Endodermal cell (in vitro differentiated cells): ENCODE data around the gene IQUB. TPM values are rescaled to one million over a fixed set of nuclear protein-coding genes. Genes with fewer than 3 reads are reported as not detected.
"Not testable (repeated sequence)": the region's sequence is repeated elsewhere in the genome, so short reads cannot be mapped to it uniquely, and the experiment has no call there.

Experiments used
- DNase-seq: peaks from one replicate; pipeline ENCODE4 v3.0.0-alpha.2; 2017
- H3K27ac ChIP-seq: 2 replicates; pipeline ENCODE4 v1.5.1; 2013; ENCODE audit warnings: mild to moderate bottlenecking, low read depth, low read length, moderate library complexity
- H3K27me3 ChIP-seq: 2 replicates; pipeline ENCODE4 v1.6.1; 2013; ENCODE audit warnings: mild to moderate bottlenecking, low read length, moderate library complexity; ENCODE audit not compliant: insufficient read depth, control insufficient read depth, poor library complexity, severe bottlenecking
- H3K36me3 ChIP-seq: 2 replicates; pipeline ENCODE4 v1.7.0; 2013; ENCODE audit warnings: mild to moderate bottlenecking, low read length, moderate library complexity; ENCODE audit not compliant: control insufficient read depth, insufficient read depth
- H3K4me1 ChIP-seq: one replicate; pipeline ENCODE4 v1.7.0; 2013; ENCODE audit warnings: low read length; ENCODE audit not compliant: control insufficient read depth, insufficient read depth
- H3K4me3 ChIP-seq: 2 replicates; pipeline ENCODE4 v1.5.1; 2013; ENCODE audit warnings: mild to moderate bottlenecking, low read length, moderate library complexity
- H3K9ac ChIP-seq: 2 replicates; pipeline ENCODE4 v1.6.1; 2013; ENCODE audit warnings: mild to moderate bottlenecking, low read length, moderate library complexity; ENCODE audit not compliant: poor library complexity, severe bottlenecking; ENCODE audit errors: extremely low read depth
- H3K9me3 ChIP-seq: 2 replicates; pipeline ENCODE4 v1.6.1; 2013; ENCODE audit warnings: mild to moderate bottlenecking, low read length, moderate library complexity; ENCODE audit not compliant: control insufficient read depth
- H3K27ac Mint-ChIP-seq: 2 replicates; pipeline ENCODE4 v1.8.0; 2020; ENCODE audit warnings: mixed read lengths
- H3K27me3 Mint-ChIP-seq: 2 replicates; pipeline ENCODE4 v1.8.0; 2021; ENCODE audit warnings: mild to moderate bottlenecking, mixed read lengths; ENCODE audit not compliant: insufficient read depth
- H3K36me3 Mint-ChIP-seq: 2 replicates; pipeline ENCODE4 v1.8.0; 2020; ENCODE audit warnings: low read depth, mixed read lengths
- H3K4me1 Mint-ChIP-seq: 2 replicates; pipeline ENCODE4 v1.8.0; 2020; ENCODE audit warnings: mixed read lengths
- H3K4me3 Mint-ChIP-seq: 2 replicates; pipeline ENCODE4 v1.8.0; 2020; ENCODE audit warnings: mild to moderate bottlenecking, moderate library complexity, mixed read lengths
- H3K9me3 Mint-ChIP-seq: 2 replicates; pipeline ENCODE4 v1.8.0; 2020; ENCODE audit warnings: mild to moderate bottlenecking, mixed read lengths
- WGBS, 2 experiments: methylation state at CpG; one replicate each; pipeline versions ENCODE4 v1.1.5 to v1.1.7; 2013; ENCODE audit warnings: missing lambda C conversion rate in 2 of 2, mixed read lengths in 1 of 2; ENCODE audit not compliant: insufficient coverage in 1 of 2, insufficient read length in 1 of 2; 5-methylcytosine and 5-hydroxymethylcytosine counted together
- total RNA-seq, 2 donors: library from RNA; stranded (reverse); fragmentation: NEBNext Ultra II Directional in 1 of 2; extraction: Animal tissue kit (Norgen Biotek cat#: 25700) in 1 of 2; gene quantifications; 2 replicates in 1 of 2; 3 replicates in 1 of 2; pipeline ENCODE4 v1.2.1, GENCODE V29; 2021
- TF ChIP-seq, protein P1 (sequence below): fragments of 200-600 bp; sonication (generic); conservative IDR thresholded peaks from 2 replicates; pipeline ENCODE4 v1.5.0; 2021; ENCODE audit warnings: antibody characterized with exemption, mild to moderate bottlenecking

Gene IQUB
- total RNA-seq, 2 donors from 2014 or later = 0.88 to 2.1 TPM

DNA sequence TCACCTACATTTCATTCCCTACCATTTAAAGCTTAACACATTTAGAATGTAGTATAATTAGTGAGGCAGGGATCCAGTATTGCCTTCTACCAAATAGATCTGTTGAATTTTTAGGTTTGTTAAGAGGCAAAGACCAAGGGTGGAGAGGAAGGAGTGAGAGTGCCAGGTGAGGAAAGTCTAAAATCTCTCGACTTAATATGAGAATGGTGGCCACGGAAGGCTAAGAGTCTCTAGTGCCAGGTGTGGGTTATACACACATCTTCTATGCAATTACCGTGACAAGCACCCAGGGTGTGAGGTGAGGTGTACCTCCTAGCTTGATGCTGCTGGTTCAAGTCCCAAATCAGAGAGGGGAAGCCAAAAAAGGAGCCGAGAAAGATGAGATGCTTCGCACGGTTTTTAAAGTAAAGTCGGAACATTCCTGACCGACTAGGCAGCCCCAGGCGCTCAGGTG, 439 bp downstream of the IQUB start:
- H3K9me3 ChIP-seq = no peaks in the 10 kb centered on the region
- Mint-ChIP-seq H3K27me3 (peaks cover 22% of the 10 kb centered on the region), H3K4me3 (peak overlapping the region; percentile 84), H3K9me3 (no peaks in the 10 kb centered on the region), H3K4me1 (peaks cover 6% of the 10 kb centered on the region), H3K27ac (peak overlapping the region; percentile 84), H3K36me3 (no peaks in the 10 kb centered on the region)
- H3K36me3 ChIP-seq = no peaks in the 10 kb centered on the region
- H3K27ac ChIP-seq = peak overlapping the region; percentile 22
- H3K4me1 ChIP-seq = no peaks in the 10 kb centered on the region
- H3K27me3 ChIP-seq = peaks cover 12% of the 10 kb centered on the region
- TF ChIP-seq, protein P1, sequence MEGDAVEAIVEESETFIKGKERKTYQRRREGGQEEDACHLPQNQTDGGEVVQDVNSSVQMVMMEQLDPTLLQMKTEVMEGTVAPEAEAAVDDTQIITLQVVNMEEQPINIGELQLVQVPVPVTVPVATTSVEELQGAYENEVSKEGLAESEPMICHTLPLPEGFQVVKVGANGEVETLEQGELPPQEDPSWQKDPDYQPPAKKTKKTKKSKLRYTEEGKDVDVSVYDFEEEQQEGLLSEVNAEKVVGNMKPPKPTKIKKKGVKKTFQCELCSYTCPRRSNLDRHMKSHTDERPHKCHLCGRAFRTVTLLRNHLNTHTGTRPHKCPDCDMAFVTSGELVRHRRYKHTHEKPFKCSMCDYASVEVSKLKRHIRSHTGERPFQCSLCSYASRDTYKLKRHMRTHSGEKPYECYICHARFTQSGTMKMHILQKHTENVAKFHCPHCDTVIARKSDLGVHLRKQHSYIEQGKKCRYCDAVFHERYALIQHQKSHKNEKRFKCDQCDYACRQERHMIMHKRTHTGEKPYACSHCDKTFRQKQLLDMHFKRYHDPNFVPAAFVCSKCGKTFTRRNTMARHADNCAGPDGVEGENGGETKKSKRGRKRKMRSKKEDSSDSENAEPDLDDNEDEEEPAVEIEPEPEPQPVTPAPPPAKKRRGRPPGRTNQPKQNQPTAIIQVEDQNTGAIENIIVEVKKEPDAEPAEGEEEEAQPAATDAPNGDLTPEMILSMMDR = no peak
- peak overlapping the region; percentile 88 for H3K4me3 ChIP-seq
- H3K9ac ChIP-seq = peak overlapping the region; percentile 77
- WGBS, 2 experiments = 3 to 4% methylated on average over 8 to 9 of the region's 9 CpGs
- DNase-seq = no peak

DNA sequence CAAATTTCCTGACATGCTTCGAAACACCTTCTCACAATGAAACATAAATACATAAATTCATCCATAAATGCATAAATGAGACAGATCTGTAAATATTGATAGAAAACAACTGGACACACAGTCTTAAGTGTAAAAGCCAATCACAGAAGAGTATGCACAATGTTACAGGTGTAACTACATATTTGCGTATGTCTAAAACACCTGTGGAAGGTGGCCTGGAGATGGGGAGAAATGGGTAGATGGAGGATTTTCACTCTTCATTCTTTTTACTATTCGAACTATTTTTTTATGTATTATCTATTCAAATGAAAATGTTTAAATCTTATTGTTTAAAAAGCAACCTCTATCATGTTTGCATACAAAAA, 860 bp downstream of the IQUB start:
- Histone ChIP-seq H3K9ac (no peak overlapping the region), H3K9me3 (peaks cover under 1% of the 10 kb centered on the region), H3K4me1 (no peaks in the 10 kb centered on the region), H3K27ac (no peak overlapping the region), H3K36me3 (no peaks in the 10 kb centered on the region), H3K4me3 (peak overlapping the region; percentile 88), H3K27me3 (peaks cover 12% of the 10 kb centered on the region)
- Mint-ChIP-seq H3K4me1 (peaks cover 6% of the 10 kb centered on the region), H3K27ac (no peak overlapping the region), H3K27me3 (peaks cover 22% of the 10 kb centered on the region), H3K36me3 (no peaks in the 10 kb centered on the region), H3K9me3 (no peaks in the 10 kb centered on the region), H3K4me3 (peak overlapping the region; percentile 84)
- TF ChIP-seq, protein P1 = no peak
- no peak for DNase-seq
- 83% methylated on average over 1 of the region's 3 CpGs; no CpG with 5 or more reads in 1 of the 2 experiments for WGBS, 2 experiments

DNA sequence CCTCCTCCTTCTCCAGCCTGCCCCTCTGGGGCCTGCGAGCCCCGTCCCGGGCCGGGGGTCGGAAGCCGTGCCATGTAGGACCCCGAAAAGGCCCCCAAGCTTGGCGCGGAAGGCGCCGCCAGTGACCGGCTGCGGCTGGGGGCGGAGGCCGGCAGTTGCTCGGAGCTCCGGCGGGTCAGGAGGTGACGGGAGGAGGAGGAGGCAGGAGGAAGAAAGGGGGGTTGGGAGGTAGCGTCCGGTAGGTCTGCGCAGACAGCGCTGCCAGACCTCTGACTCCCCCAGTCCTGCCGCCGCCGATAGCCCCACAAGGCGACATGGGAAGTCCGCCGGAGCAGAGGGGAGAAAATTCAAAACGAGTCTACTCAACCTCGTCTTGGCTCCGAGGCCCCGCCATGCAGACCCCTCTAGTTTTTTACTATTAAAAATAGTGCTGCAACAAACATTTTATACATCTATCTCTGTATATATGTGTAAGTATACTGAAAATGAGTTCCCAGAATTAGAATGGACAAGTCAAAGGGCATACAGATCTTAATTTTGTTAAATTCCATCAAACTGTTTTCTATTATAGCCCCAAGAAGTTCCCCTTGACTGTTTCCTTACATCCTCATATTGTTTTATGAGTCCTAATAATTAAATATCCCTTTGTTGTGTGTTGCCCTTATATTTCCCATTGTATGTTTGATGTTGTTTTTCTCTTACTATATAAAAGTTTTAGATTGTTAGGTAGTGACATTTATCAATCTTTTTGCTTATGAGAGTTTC, 1.4 kb downstream of the IQUB start:
- not testable (repeated sequence) for H3K9me3 Mint-ChIP-seq, H3K27ac ChIP-seq, H3K36me3 ChIP-seq, H3K4me1 ChIP-seq, H3K4me1 Mint-ChIP-seq, H3K36me3 Mint-ChIP-seq, H3K27ac Mint-ChIP-seq, H3K9me3 ChIP-seq, H3K9ac ChIP-seq
- peak overlapping the region; percentile 54 for H3K4me3 Mint-ChIP-seq
- DNase-seq = peak; percentile 75
- peaks cover 22% of the 10 kb centered on the region for H3K27me3 Mint-ChIP-seq
- Histone ChIP-seq H3K27me3 (peaks cover 12% of the 10 kb centered on the region), H3K4me3 (peak overlapping the region; percentile 73)
- 6% methylated on average over 25 of the region's 33 CpGs; no CpG with 5 or more reads in 1 of the 2 experiments for WGBS, 2 experiments

- Mint-ChIP-seq H3K27me3 (peaks cover 22% of the 10 kb centered on the region), H3K4me3 (peak overlapping the region; percentile 54)
- not testable (repeated sequence) for H3K9me3 Mint-ChIP-seq, H3K4me1 ChIP-seq, H3K27ac Mint-ChIP-seq, H3K36me3 ChIP-seq, H3K27ac ChIP-seq, DNase-seq, H3K36me3 Mint-ChIP-seq, H3K9me3 ChIP-seq, H3K9ac ChIP-seq, H3K4me1 Mint-ChIP-seq
- H3K27me3 ChIP-seq = peaks cover 12% of the 10 kb centered on the region
- peak overlapping the region; percentile 73 for H3K4me3 ChIP-seq
- 41 to 90% methylated on average over 1 to 3 of the region's 14 CpGs for WGBS, 2 experiments
Observed at GRCh38 chr7:123532343-123532742, 2.1 kb downstream of the IQUB start.

GRCh38 chr7:123530035-123530591, 4.3 kb downstream of the IQUB start:
- not testable (repeated sequence) for H3K4me1 Mint-ChIP-seq, H3K27ac ChIP-seq, H3K4me3 ChIP-seq, H3K36me3 ChIP-seq, H3K9me3 Mint-ChIP-seq, H3K9ac ChIP-seq, DNase-seq, H3K4me1 ChIP-seq, H3K4me3 Mint-ChIP-seq, H3K27ac Mint-ChIP-seq, H3K9me3 ChIP-seq, H3K36me3 Mint-ChIP-seq
- peaks cover 22% of the 10 kb centered on the region for H3K27me3 Mint-ChIP-seq
- 90 to 95% methylated on average over 2 to 13 of the region's 13 CpGs for WGBS, 2 experiments
- peaks cover 12% of the 10 kb centered on the region for H3K27me3 ChIP-seq
